NOMO-1 treated with DMSO at 0.1 percent for 48 hours (cell line): Measurements from ENCODE around the gene KIF1C.

Source experiments
- DNase-seq: peaks from one replicate; lab custom pipeline; 2025; ENCODE audit not compliant: unreplicated experiment; lab: John Stamatoyannopoulos, UW

KIF1C gene

GRCh38 chr17:4968486-4969046 lies 29.2 kb upstream of the KIF1C start:
- no peak for DNase-seq

- DNase-seq, result peak; percentile 14
These were observed 28.7 kb upstream of the KIF1C start for GRCh38 chr17:4969047-4969550.

- DNase-seq, result no peak
These were observed 28.1 kb upstream of the KIF1C start for GRCh38 chr17:4969551-4970173.

- no peak for DNase-seq
These were observed 27.5 kb upstream of the KIF1C start for GRCh38 chr17:4970273-4970672.

GRCh38 chr17:4971826-4972225 lies 25.9 kb upstream of the KIF1C start:
- no peak for DNase-seq

- no peak for DNase-seq
These were observed 25.4 kb upstream of the KIF1C start for GRCh38 chr17:4972322-4972721.

- DNase-seq, result no peak
These were observed 25.0 kb upstream of the KIF1C start for GRCh38 chr17:4972752-4973151.

- no peak for DNase-seq
These were observed 24.3 kb upstream of the KIF1C start for GRCh38 chr17:4973256-4974114.

GRCh38 chr17:4974115-4974670 lies 23.6 kb upstream of the KIF1C start:
- DNase-seq, result no peak

- peak; percentile 76 for DNase-seq
These were observed 19.0 kb upstream of the KIF1C start for GRCh38 chr17:4978726-4979125.

- DNase-seq, result peak; percentile 14
These were observed 17.0 kb upstream of the KIF1C start for GRCh38 chr17:4980644-4981216.

- DNase-seq, result no peak
These were observed 15.4 kb upstream of the KIF1C start for GRCh38 chr17:4982305-4982704.

GRCh38 chr17:4986403-4986802 lies 11.3 kb upstream of the KIF1C start:
- no peak for DNase-seq

GRCh38 chr17:4986951-4987766 lies 10.6 kb upstream of the KIF1C start, which contains the start of gene CAMTA2:
Gene CAMTA2, minus strand, starts transcription at chr17:4987675. Its CDS starts 1,453 bp downstream, at chr17:4986222.
- peak; percentile 81 for DNase-seq

- DNase-seq, result peak; percentile 22
These were observed 9.8 kb upstream of the KIF1C start for GRCh38 chr17:4987767-4988567.

GRCh38 chr17:4994081-4994595 lies 3.6 kb upstream of the KIF1C start:
- no peak for DNase-seq

- no peak for DNase-seq
These were observed 429 bp downstream of the KIF1C start for GRCh38 chr17:4998027-4998731.

GRCh38 chr17:4998732-4999429 lies 1.1 kb downstream of the KIF1C start:
- no peak for DNase-seq
